ENCODE results near the gene PSG6. TPM values are rescaled to one million over a fixed set of nuclear protein-coding genes. Genes with fewer than 3 reads are reported as not detected.
"Not testable (repeated sequence)": the region's sequence is repeated elsewhere in the genome, so short reads cannot be mapped to it uniquely, and the experiment has no call there.

The PSG6 gene
- total and polyA plus RNA-seq, 2 of the 8 experiments (the other 6 are each of a cell fraction or from before 2014, with no cell fraction given), result not detected

GRCh38 chr19:42854745-42855144 is 62.9 kb downstream of the PSG6 start:
- H3K79me2 ChIP-seq (ENCODE audit: control insufficient read depth in 1 of 2, insufficient read depth in 2 of 2, low read length in 2 of 2); H3K4me3 ChIP-seq (ENCODE audit: extremely low read depth in 1 of 4, insufficient read depth in 2 of 4, low read depth in 3 of 4, low read length in 4 of 4); H3K36me3 ChIP-seq (ENCODE audit: control insufficient read depth in 2 of 4, insufficient read depth in 4 of 4, low read length in 3 of 4); H2BK12ac ChIP-seq (ENCODE audit: low read depth, low read length); H3K18ac ChIP-seq (ENCODE audit: extremely low read depth, low read length); H4K8ac ChIP-seq (ENCODE audit: extremely low read depth, insufficient read depth, low read length); H2AFZ ChIP-seq (ENCODE audit: low read length); FAIRE-seq; H2BK20ac ChIP-seq (ENCODE audit: low read length); POLR2A ChIA-PET (ENCODE audit: partially characterized antibody); H3K14ac ChIP-seq (ENCODE audit: insufficient read length); H4K5ac ChIP-seq (ENCODE audit: insufficient read length, low read depth, low read length); H3K56ac ChIP-seq (replicated peaks; ENCODE audit: insufficient read length, low read depth, low read length); H3K4me2 ChIP-seq (ENCODE audit: insufficient read depth in 1 of 2, low read depth in 2 of 2, low read length in 2 of 2); H3K9ac ChIP-seq (replicated peaks in 1 of 4; ENCODE audit: extremely low read depth in 1 of 4, low read depth in 3 of 4, low read length in 3 of 4); H2BK120ac ChIP-seq (replicated peaks; ENCODE audit: low read depth, low read length); H3K79me1 ChIP-seq (ENCODE audit: low read depth, low read length); H3K27ac ChIP-seq (ENCODE audit: low read depth, low read length); H2BK5ac ChIP-seq (ENCODE audit: low read depth, low read length); DNase-seq (ENCODE audit: low read depth in 1 of 2, low spot score in 2 of 2); H2BK15ac ChIP-seq (ENCODE audit: low read length); H4K20me1 ChIP-seq (replicated peaks in 1 of 2; ENCODE audit: control insufficient read depth in 1 of 2, insufficient read depth in 2 of 2, low read length in 2 of 2); H3K23me2 ChIP-seq (ENCODE audit: low read depth, low read length); H3K27me3 ChIP-seq (replicated peaks in 1 of 4; ENCODE audit: control insufficient read depth in 3 of 4, extremely low read depth in 1 of 4, insufficient read depth in 3 of 4, low read length in 3 of 4); CTCF ChIA-PET (ENCODE audit: partially characterized antibody); H3K4ac ChIP-seq (replicated peaks; ENCODE audit: insufficient read length, low read depth, low read length); H2AK5ac ChIP-seq (ENCODE audit: low read depth, low read length); H3K4me1 ChIP-seq (replicated peaks in 1 of 4; ENCODE audit: control insufficient read depth in 3 of 4, insufficient read depth in 4 of 4, low read length in 3 of 4); H3K23ac ChIP-seq (ENCODE audit: insufficient read length); H4K91ac ChIP-seq (replicated peaks; ENCODE audit: insufficient read length, low read length): not testable (repeated sequence)
- H3K9me3 ChIP-seq (ENCODE audit: insufficient read depth in 2 of 2, low read depth in 1 of 2, low read length in 1 of 2), result peaks cover 27 to 74% of the 10 kb centered on the region in 2 experiments; a peak in 3 of 4 replicates
- 80% methylated on average over 1 of the region's 3 CpGs; no CpG with 5 or more reads in 1 of the 2 experiments for WGBS, 2 experiments (ENCODE audit: extremely low coverage in 1 of 2, insufficient coverage in 1 of 2, insufficient read length in 1 of 2, insufficient replicate concordance in 2 of 2, low coverage in 1 of 2, low lambda C conversion rate in 2 of 2, missing lambda C conversion rate in 1 of 2)

- H2BK15ac ChIP-seq (ENCODE audit: low read length); H3K36me3 ChIP-seq (ENCODE audit: control insufficient read depth in 2 of 4, insufficient read depth in 4 of 4, low read length in 3 of 4); H2AFZ ChIP-seq (ENCODE audit: low read length); H2BK120ac ChIP-seq (replicated peaks; ENCODE audit: low read depth, low read length); FAIRE-seq; H3K4me3 ChIP-seq (ENCODE audit: extremely low read depth in 1 of 4, insufficient read depth in 2 of 4, low read depth in 3 of 4, low read length in 4 of 4); H3K4me2 ChIP-seq (ENCODE audit: insufficient read depth in 1 of 2, low read depth in 2 of 2, low read length in 2 of 2); CTCF ChIA-PET (ENCODE audit: partially characterized antibody); H3K56ac ChIP-seq (replicated peaks; ENCODE audit: insufficient read length, low read depth, low read length); H4K8ac ChIP-seq (ENCODE audit: extremely low read depth, insufficient read depth, low read length); H2BK12ac ChIP-seq (ENCODE audit: low read depth, low read length); H4K91ac ChIP-seq (replicated peaks; ENCODE audit: insufficient read length, low read length); H3K79me1 ChIP-seq (ENCODE audit: low read depth, low read length); H3K27me3 ChIP-seq (replicated peaks in 1 of 4; ENCODE audit: control insufficient read depth in 3 of 4, extremely low read depth in 1 of 4, insufficient read depth in 3 of 4, low read length in 3 of 4); H3K79me2 ChIP-seq (ENCODE audit: control insufficient read depth in 1 of 2, insufficient read depth in 2 of 2, low read length in 2 of 2); H3K23me2 ChIP-seq (ENCODE audit: low read depth, low read length); H3K18ac ChIP-seq (ENCODE audit: extremely low read depth, low read length); H4K5ac ChIP-seq (ENCODE audit: insufficient read length, low read depth, low read length); H2AK5ac ChIP-seq (ENCODE audit: low read depth, low read length); H2BK20ac ChIP-seq (ENCODE audit: low read length); DNase-seq (ENCODE audit: low read depth in 1 of 2, low spot score in 2 of 2); POLR2A ChIA-PET (ENCODE audit: partially characterized antibody); H4K20me1 ChIP-seq (replicated peaks in 1 of 2; ENCODE audit: control insufficient read depth in 1 of 2, insufficient read depth in 2 of 2, low read length in 2 of 2); H3K4ac ChIP-seq (replicated peaks; ENCODE audit: insufficient read length, low read depth, low read length); H3K14ac ChIP-seq (ENCODE audit: insufficient read length); H3K9ac ChIP-seq (replicated peaks in 1 of 4; ENCODE audit: extremely low read depth in 1 of 4, low read depth in 3 of 4, low read length in 3 of 4); H3K27ac ChIP-seq (ENCODE audit: low read depth, low read length); H3K23ac ChIP-seq (ENCODE audit: insufficient read length); H2BK5ac ChIP-seq (ENCODE audit: low read depth, low read length); H3K4me1 ChIP-seq (replicated peaks in 1 of 4; ENCODE audit: control insufficient read depth in 3 of 4, insufficient read depth in 4 of 4, low read length in 3 of 4): not testable (repeated sequence)
- peaks cover 27 to 74% of the 10 kb centered on the region in 2 experiments; a peak in 3 of 4 replicates for H3K9me3 ChIP-seq (ENCODE audit: insufficient read depth in 2 of 2, low read depth in 1 of 2, low read length in 1 of 2)
- 84% methylated on average over 1 of the region's 1 CpG; no CpG with 5 or more reads in 1 of the 2 experiments for WGBS, 2 experiments (ENCODE audit: extremely low coverage in 1 of 2, insufficient coverage in 1 of 2, insufficient read length in 1 of 2, insufficient replicate concordance in 2 of 2, low coverage in 1 of 2, low lambda C conversion rate in 2 of 2, missing lambda C conversion rate in 1 of 2)
These were observed 64.5 kb downstream of the PSG6 start for GRCh38 chr19:42853231-42853630.

Data from H1 (cell line).